Kasumi-1 (cell line): ENCODE results near the gene CUBN.

Source experiments
- DNase-seq, 2 experiments: peaks; one replicate each; lab custom pipeline; 2025; lab: John Stamatoyannopoulos, UW

Gene CUBN

GRCh38 chr10:16787361-16787791 is 342.2 kb downstream of the CUBN start:
- no peak for DNase-seq

DNA sequence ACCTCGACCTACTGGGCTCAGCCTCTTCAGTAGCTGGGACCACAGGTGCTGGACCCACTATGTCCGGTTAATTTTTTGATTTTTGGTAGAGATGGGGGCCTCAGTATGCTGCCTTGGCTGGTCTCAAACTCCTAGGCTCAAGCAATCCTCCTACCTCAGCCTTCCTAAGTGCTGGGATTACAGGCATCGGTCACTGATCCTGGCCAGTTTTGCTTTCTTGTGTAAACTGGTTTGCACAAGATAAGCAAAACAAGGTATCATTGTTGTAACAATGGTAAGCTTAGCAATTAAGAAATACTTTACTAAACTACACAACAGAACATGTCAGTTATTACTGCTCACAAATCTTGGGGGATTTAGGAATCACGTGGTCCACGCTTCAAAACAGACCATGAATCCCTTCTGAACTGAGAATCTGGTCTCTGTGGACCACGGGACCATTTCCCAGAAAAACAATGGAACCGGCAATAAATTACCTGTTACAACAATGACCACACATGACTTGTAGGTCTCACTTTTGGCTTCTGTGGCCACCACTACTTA is 349.2 kb downstream of the CUBN start:
- DNase-seq = no peak

DNA sequence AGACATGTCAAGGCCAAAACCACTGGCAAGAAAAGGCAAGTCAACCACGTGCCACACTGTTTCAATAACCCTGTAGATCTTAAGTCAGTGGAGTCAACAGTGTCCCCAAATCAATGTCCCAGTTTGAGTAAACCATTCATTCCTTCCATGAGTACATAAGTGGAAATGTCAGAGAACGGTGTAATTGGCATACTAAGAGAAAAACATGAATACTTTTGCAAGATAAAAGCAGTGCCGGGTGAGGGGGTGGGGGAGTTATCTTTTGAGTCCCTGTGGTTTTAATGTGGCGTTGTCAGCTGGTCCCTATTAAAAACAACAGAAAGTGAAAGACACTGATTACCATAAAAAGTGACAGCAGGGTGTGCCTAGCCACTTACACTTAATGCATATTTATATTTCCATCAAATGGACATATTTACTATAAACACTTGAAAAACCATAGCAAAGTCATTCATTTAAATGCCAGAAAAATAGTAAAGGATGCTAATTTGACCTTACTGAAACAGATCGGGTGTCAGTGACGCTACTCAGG is 350.2 kb downstream of the CUBN start:
- DNase-seq = no peak

GRCh38 chr10:16777473-16778370 is 351.9 kb downstream of the CUBN start:
- peak; percentile 53 to 84 for DNase-seq

DNA sequence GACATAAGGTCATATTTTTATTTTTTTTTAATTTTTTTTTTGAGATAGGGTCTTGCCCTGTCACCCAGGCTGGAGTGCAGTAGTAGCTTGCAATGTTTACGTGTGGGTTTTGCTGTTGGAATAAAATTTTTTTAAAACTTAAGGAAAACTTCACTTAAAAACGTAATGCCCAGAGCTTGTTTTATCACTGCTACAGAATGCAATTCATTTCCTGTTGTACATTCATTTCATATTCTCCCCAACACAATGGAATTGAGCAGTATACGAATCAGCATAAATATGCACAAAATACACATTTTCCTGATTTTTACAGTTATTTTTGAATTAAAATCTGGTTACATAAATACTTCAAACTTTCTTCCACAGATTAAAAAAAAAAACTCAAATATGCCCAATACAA is 352.7 kb downstream of the CUBN start:
- no peak for DNase-seq
